Measurements from ENCODE around the gene SATB2. TPM values are rescaled to one million over a fixed set of nuclear protein-coding genes. Genes with fewer than 3 reads are reported as not detected.

The SATB2 gene
- total RNA-seq, 1 donor from 2014 or later, result 1.2 TPM

DNA sequence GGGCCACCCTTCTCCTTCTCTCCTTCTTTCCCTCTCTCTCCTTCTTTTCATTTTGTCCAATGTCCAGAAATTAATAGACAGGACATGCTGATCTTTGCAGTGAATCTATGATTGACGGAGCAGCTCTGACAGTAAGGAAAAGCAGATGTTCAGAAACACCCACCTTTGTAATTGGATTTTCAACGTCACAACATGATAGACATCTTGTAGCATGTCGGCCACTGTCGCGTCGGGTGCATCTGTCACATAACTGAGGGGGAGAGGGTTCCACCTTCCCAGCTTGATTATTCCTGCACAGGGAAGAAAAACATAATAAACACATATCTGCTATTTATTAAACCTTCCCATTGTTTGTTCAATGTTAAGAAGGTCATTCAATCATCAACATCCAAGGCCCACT is 76.2 kb downstream of the SATB2 start:
- DNase-seq (ENCODE audit: low spot score in 2 of 2), result no peak
- TF ChIP-seq, protein P1, sequence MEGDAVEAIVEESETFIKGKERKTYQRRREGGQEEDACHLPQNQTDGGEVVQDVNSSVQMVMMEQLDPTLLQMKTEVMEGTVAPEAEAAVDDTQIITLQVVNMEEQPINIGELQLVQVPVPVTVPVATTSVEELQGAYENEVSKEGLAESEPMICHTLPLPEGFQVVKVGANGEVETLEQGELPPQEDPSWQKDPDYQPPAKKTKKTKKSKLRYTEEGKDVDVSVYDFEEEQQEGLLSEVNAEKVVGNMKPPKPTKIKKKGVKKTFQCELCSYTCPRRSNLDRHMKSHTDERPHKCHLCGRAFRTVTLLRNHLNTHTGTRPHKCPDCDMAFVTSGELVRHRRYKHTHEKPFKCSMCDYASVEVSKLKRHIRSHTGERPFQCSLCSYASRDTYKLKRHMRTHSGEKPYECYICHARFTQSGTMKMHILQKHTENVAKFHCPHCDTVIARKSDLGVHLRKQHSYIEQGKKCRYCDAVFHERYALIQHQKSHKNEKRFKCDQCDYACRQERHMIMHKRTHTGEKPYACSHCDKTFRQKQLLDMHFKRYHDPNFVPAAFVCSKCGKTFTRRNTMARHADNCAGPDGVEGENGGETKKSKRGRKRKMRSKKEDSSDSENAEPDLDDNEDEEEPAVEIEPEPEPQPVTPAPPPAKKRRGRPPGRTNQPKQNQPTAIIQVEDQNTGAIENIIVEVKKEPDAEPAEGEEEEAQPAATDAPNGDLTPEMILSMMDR (IDR thresholded peaks at IDR 0.05), result no peak

DNA sequence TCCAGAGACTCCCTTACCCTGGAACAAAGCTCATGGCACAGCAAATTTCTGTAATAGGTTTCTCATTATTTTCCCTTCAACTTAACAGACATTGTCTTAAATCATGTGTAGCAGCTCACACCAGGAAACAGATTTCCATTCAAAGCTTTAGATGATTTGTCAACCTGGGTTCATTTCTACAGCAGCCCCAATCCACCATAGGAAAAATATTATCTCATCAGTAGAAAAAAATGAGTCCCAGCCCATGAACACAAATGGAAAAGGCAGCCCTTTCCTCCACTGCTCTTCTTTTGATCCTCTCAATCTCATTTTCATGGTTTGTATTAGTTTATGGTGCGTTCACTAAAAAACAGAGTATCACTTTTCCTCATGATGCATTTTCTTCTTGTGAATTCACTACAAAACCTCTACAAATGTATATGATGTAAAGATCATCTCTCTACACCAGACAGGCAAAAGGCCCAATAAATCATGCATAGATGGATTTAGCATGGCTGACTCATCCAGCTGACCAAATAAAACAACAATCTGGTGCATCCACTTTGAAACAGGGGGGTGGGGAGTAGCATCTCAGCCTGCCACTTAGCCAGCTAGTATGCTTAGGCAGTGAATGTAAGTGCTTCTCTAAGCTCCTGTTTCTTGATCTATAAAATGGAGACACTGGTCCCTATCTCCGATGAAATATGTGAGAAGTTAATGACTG is 78.6 kb downstream of the SATB2 start:
- no peaks in the 10 kb centered on the region for H3K9me3 ChIP-seq
- no peaks in the 10 kb centered on the region for H3K27me3 ChIP-seq
- no peak overlapping the region for H3K4me3 ChIP-seq
- no peaks in the 10 kb centered on the region for H3K4me1 ChIP-seq
- H3K36me3 ChIP-seq, result peaks cover 0 to 4% of the 10 kb centered on the region in 2 donors
- TF ChIP-seq, protein P1 (IDR thresholded peaks at IDR 0.05), result no peak
- DNase-seq (ENCODE audit: low spot score in 2 of 2), result no peak
- intact Hi-C loops (cut with DNase I), result no loop called here
- H3K27ac ChIP-seq, result no peak overlapping the region

More for the DNA sequence above, 76.2 kb downstream of the SATB2 start:
- Histone ChIP-seq H3K4me3 (no peak overlapping the region), H3K27me3 (no peaks in the 10 kb centered on the region), H3K27ac (no peak overlapping the region), H3K9me3 (no peaks in the 10 kb centered on the region), H3K4me1 (no peaks in the 10 kb centered on the region), H3K36me3 (peaks cover 0 to 4% of the 10 kb centered on the region in 2 donors)
- intact Hi-C loops (cut with DNase I), result no loop called here

DNA sequence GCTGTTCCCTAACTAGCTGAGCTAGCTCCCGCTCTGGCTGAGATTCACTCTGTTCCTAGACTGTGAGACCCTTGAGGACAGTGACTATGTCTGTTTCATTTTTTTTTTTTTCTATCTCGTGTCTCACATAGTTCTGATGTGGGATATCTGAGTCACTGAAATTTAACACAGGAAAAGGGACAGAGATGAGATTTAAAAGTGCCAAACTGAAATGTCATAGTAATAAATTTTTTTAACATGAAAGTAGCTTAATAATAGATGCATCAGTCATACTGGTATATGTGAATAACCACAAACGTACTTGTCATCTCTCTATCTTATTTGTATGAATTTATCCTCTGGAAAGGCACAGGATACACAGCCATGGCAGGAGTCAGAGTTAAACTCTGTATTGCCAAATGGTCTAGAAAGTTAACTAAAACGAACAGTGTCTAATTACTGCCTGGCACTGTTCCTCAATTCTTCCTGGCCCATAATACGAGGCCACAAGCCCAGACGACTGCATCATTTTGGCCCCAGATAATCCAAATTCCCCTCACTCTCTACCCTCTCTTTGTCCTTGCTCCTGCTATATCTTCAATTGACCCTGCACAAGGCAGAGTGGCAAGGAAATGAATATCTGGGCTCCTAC is 87.5 kb downstream of the SATB2 start:
- H3K36me3 ChIP-seq, result no peaks in the 10 kb centered on the region
- TF ChIP-seq, protein P1 (IDR thresholded peaks at IDR 0.05), result no peak

DNA sequence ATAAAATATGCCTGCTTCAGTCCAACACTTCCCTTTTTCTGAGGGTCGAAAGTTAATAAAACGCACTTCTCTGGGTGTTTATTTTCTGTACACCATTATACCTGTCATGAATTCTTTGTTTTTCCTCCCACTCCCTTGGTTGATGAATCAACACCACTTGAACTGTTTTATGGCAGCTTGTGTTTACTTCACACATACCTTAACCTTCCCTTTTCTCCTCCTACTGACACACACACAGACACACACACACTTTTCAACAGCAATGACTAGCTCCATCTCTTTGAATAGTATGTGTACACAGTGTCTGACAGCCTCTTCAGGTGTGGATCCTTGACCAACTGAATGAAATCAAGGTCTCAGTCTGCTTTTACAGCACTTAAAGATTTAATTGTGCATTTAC is 91.3 kb downstream of the SATB2 start:
- H3K27me3 ChIP-seq, result no peaks in the 10 kb centered on the region
- H3K27ac ChIP-seq, result no peak overlapping the region
- no peak overlapping the region for H3K4me3 ChIP-seq
- H3K9me3 ChIP-seq, result no peaks in the 10 kb centered on the region
- TF ChIP-seq, protein P1 (IDR thresholded peaks at IDR 0.05), result no peak
- H3K4me1 ChIP-seq, result no peaks in the 10 kb centered on the region
- DNase-seq (ENCODE audit: low spot score in 2 of 2), result no peak
- H3K36me3 ChIP-seq, result no peaks in the 10 kb centered on the region
- intact Hi-C loops (cut with DNase I), result no loop called here

More for the DNA sequence above, 87.5 kb downstream of the SATB2 start:
- no peak for DNase-seq (ENCODE audit: low spot score in 2 of 2)
- Histone ChIP-seq H3K4me3 (no peak overlapping the region), H3K27me3 (no peaks in the 10 kb centered on the region), H3K9me3 (no peaks in the 10 kb centered on the region), H3K27ac (no peak overlapping the region), H3K4me1 (no peaks in the 10 kb centered on the region)
- intact Hi-C loops (cut with DNase I), result no loop called here

DNA sequence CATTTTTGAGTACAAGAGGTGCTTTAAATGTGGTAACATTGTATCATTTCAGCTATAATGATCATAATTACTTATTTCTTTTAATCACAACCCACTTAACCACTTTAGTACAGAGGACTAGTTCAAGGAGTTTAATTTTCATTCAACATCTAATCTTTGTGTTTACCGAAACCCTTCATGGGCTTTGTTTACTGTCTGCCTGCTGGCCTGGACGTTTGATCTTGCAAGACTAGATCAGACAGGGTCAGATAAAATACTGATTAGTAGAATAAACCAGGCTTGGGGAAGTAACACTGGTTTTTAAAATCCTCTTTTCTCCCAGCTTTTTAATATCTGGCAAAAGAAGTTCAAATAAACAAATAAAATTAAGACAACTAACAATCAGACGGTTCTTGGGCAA is 93.6 kb downstream of the SATB2 start:
- intact Hi-C loops (cut with DNase I), result no loop called here
- H3K4me1 ChIP-seq, result no peaks in the 10 kb centered on the region
- H3K27me3 ChIP-seq, result no peaks in the 10 kb centered on the region
- H3K9me3 ChIP-seq, result no peaks in the 10 kb centered on the region
- H3K4me3 ChIP-seq, result no peak overlapping the region
- TF ChIP-seq, protein P1 (IDR thresholded peaks at IDR 0.05), result no peak
- DNase-seq (ENCODE audit: low spot score in 2 of 2), result no peak
- no peaks in the 10 kb centered on the region for H3K36me3 ChIP-seq
- no peak overlapping the region for H3K27ac ChIP-seq

Data from ascending aorta (tissue), 2 donors.